HG03159 (cell line): Measurements from ENCODE around the gene SRGAP3.

Experiments used
- ATAC-seq: cut with Tn5 transposase; IDR thresholded peaks from one replicate; pipeline ENCODE4 v1.9.1; 2021; ENCODE audit warnings: mild to moderate bottlenecking, moderate library complexity; ENCODE audit not compliant: unreplicated experiment

The SRGAP3 gene

DNA sequence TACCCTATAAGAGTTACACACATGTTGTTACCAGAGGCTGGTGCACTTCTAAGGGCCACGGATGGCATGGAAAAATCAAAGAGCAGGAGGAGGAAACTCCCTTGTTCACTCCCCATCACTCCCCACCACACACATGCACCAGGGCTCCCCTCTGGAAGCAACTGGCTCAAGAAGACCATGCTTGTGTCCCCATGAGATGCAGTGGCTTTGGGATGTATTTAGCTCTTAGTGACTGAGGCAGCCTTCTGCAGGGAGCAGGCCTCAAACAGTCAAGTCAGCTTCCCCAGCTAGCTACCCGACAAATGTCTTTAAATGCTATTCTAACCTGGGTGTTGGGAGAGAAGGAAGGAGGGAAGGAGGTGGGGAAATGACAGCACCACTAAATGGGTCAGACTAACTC, 253.2 kb downstream of the SRGAP3 start:
- ATAC-seq = no peak

DNA sequence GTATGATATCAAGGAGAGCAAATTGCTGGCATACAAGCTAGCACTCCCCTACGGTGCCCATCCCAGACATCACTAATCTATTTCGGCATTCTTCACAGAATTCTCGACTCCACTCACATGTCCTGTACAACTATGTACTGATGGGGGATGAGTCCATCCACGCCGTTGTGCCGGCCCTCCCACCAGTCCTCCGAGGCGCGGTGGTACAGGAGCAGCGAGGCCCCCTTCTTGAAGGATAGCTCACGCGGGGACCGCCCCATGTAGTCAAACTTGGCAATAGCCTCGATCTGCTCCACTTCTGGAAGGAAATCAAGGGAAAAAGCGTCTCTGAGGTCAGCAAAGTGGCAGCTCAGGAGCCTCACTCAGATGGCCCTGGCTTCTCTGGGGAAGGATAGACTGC, 255.2 kb downstream of the SRGAP3 start:
- ATAC-seq = no peak

DNA sequence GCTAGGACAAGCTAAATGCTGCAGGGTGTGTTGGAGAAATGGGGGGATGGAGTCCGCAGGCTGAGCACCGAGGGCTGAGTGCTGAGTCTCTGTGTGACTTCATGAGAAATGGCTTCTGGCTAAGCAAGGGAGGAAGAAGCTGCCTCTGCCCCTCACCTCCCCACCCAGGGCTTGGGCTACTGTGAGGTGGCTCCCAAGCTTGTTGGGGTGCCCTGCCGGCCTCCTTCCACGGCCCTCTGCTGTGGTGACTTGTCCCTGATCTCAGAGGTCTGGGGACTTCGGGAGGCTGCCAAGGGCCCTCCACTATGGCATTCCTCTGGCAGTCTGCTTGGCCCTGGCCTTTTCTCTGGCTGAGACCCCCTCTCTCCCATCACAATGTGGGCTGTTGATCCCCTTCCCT, 256.1 kb downstream of the SRGAP3 start:
- ATAC-seq = no peak

DNA sequence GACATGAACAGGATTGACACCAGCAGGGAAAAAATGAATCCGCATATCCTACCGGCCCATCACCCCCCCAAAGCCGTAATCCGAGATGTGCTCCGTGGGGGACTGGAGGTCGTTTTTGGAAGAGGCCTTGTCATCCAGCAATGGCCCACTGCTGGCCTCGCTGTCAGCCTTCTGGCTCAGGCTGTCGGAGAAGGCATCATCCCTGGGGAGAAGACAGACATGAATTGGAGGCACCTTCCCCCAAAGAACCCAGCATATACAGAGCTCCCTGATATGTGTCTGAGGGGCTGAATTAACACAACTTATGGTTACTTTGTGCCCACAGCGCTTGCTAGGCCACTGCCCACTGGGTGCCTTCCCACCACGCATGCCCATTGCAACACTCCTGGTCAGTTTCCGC, 256.6 kb downstream of the SRGAP3 start:
- ATAC-seq = no peak

DNA sequence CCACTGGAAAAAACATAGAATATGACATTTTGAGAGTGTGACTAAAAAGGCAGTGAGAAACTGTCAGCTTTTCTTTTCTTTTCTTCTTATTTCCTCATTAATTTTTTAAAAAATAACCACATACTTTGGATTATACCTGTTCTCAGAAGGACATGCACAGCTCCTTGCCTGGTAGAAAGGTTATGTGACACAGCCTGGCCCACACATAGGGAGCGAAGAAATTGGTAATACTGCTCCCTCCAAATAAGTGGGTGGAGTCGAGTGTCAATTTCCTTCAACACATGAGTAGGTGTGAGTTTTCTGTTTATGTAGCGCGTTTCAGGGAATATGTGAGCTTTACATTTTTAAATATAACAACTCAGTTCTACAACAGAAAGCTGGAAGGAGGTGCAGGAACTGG, 257.2 kb downstream of the SRGAP3 start:
- no peak for ATAC-seq

DNA sequence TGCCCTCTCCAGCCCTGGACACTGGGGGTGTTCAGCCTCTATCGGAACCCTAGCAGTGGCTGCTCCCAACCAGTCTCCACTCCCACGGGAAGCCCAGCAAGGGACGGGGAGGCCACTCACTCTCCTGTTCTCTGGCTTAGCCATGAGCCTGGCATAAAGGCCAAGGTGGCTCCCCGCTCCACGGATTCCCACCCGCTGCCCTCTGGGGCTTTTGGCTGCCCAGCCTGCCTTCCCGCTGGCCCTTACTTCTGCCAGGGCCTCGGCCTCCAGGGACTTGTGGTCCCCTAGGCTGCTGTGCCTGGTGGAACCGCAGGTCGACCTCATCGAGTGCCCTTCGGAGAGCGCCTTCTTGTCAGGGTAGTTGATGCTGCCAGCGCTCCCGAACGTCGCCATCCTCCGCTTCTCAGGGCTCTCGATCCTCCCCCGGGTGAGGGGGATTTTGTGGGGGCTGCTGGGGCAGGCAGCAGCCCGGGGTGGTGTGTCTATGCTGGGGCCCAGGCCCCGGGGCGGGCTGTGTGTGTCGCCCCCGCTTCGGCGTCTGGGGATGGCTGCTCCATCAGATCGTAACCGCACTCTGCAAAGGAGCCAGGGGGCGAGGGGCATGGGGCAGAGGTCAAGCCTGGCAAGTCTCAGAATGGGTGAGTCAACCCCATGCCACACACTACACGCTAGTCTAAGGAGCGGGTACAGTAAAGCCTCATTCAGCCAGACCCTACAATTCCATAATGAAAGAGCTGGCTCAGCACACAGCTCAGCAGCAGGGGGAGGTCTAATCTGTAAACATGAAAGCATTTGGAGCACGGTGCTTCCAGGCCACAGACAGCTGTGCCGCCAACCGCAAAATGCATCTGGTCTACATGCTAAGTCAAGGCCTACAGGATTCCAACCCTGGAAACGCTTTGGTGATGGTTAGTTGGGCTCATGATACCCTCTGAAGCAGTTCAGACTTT, 258.9 kb downstream of the SRGAP3 start:
- no peak for ATAC-seq

DNA sequence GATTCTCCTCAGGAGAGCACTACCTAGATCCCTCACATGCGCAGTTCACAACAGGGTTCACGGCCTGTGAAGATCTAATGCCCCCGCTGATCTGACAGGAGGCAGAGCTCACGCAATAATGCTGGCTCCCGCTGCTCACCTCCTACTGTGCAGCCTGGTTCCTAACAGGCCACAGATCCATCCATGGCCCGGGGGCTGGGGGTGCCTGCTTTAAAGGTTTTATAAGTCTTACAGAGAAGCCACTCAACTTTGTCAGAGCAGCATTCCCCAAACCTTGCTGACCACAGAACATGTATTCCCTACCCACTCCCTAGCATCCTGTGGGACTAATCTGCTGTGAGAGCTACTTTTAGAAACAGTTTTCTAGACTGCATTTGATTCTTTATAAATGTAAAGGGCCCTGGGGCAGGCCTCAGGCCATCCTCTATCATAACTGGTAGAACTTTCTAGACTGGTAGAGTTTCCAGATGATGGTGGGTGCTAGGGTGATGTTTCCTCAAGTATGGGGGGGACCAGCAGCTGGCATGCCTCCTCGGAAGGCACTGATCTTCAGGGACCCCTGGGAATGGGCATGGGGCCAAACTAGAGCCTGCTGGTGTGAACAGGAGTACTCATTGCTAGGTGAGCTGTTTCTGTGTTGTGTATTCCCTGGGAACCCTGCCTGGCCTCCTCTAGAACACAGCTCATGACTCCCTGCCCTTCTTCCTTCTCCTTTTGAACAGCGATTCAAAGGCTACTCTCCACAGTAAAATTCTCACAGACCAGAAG, 260.5 kb downstream of the SRGAP3 start:
- no peak for ATAC-seq

DNA sequence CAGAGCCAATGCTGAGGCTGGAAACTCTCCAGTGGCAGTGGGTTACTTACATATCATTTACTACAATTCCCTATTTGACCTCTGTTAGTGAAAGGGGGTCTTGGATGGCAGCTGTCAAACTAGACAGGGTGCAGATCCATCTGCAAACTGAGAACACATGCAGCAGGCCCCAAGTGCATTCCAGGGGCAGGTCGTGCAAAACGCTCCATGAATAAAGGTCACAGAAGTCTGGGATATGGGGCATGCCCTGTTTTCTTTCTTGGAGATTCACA, 261.1 kb downstream of the SRGAP3 start:
- ATAC-seq = no peak

DNA sequence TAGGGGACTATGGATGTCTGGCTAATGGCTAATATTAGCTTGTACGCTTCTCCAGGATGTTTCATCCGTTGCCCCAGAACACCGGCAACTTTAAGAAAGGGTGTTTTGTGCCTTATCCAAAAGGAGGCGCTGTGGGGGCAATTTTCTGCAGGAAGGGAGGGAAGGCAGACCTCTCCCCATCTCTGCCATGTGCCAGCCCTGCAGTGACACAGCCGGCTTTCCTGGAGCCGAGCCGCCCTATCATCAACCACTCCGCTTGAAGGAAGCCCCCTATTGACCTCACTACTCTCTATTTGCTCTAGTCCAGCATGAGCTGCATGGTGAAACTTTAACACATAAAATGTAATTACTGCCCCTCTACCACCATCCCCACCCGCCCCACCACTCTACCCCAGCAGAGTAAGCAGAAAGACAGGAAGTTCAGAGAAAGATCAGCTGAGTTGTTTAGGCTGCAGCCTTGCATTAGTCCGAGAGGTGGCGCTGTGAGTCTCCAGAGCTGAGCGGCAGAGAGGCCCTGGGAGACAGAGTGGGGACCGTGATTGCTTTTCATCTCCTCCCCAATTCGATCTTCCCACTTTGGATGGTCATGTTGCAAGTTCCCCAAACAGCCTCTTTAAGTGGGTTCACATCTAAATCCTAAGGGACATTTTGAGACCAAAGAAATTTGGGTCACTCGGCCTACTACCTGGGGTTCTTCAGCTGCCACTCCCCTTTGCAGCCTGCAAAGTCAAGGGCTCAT, 261.6 kb downstream of the SRGAP3 start:
- ATAC-seq = peak; percentile 87

DNA sequence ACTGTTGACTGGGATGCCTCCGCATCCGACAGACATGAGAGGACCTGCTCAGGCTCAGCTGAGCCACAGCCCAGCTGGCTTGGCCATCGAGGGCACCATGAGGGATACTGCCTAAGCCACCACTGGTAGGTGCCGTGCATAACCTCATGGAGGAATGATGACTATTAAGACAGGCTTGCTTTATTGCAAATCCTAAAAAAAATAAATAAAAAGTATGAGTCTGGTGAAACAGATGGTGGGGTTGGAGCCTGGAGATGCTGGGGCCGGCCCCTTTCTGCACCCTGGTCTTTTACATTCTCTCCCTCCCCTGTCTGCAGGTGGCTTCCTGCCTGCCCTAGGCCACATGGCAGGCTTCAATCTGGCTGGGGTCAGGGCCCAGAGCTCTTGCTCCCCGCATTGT, 262.2 kb downstream of the SRGAP3 start:
- ATAC-seq = no peak

DNA sequence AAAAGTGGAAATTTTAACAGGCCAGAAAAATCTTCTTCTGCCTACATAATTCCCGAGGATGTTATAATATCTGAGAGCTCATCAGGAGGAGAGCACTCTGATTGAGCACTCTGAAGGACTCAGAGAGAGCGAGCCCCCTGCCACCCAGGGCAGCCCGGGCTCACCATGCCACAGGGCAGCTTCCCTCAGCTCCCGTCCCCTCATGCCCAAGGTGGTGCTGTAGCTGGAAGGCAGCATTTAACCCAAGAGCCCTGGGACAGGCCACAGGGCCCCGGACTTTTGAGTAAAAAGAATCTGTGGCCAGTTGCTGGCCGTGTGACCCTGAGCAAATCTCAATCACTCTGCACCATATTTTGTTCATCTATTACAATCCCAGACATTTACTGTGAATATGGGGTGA, 262.7 kb downstream of the SRGAP3 start:
- no peak for ATAC-seq

DNA sequence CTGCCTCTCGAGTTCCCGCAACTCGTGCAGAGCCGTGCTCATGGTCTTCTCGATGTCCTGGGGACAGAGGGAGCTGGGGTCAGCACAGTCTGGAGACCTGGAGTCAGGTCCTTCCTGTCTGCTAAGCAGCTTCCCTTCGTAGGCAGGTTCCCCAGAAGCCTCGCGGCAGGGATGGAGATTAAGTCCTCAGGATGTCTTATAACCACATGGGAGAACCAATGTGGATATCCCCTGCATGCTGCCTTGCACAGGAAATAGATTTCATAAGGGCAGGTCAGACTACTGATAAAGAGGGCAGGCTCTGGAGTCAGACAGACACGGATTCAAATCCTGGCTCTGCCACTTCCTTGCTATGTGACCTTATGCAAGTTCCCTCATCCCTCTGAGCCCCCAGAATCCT, 263.6 kb downstream of the SRGAP3 start:
- no peak for ATAC-seq

DNA sequence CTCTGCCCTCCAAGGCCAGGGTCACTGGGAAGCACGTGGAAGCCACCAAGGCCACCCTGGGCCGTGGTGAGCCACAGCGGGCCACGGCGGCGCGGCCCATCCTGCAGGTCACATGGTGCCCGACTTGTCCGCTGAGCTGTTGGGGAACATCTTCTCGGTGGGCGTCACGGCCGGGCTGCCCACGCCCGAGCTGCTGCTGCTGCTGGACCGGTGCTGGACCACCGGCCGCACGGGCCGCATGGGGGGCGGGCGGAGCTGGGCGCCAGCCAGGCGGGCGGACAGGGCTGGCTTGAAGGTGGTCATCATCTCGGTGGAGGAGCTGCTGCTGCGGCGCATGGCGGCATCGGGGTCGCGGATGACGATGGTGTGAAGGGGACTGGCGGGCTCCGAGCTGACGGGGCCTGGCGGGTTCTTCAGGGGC, 264.0 kb downstream of the SRGAP3 start:
- no peak for ATAC-seq

DNA sequence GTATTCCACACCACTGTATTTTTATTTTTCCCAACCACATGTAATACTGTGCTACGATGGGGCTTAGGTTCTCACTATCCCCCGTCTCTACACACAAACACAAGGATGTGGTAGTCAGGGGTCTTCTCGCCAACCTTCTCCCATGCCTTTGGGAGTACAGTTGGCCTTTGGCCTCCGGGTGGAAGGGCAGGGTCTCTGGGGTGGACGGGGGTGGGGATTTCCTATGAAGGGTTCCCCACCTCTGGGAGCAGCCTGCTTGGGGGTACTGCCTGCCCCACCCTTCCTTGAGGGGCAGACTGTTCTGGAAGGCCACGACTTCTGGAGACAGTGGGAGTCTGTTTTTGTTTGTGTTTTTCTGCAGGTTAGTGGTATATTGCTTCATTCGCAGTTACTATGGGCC, 264.9 kb downstream of the SRGAP3 start:
- no peak for ATAC-seq

DNA sequence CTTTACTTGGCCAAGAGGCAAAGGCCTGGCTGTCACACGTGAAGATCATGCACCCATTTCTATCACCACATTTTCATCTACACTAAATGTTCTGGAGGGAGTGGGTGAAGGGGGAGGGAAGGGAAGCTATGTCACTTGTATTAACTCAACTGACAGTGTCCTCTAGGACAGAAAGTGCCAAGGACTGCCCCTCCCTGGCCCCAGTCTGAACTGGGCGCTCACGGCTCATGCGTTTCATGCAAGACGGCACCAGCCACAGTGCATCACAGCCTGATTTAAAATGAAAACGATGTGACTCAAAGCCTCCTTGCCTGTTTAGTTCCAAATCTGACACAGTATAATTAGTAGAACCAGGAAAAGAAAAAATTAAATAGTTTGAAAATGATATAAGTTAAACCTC, 265.4 kb downstream of the SRGAP3 start:
- ATAC-seq = no peak

DNA sequence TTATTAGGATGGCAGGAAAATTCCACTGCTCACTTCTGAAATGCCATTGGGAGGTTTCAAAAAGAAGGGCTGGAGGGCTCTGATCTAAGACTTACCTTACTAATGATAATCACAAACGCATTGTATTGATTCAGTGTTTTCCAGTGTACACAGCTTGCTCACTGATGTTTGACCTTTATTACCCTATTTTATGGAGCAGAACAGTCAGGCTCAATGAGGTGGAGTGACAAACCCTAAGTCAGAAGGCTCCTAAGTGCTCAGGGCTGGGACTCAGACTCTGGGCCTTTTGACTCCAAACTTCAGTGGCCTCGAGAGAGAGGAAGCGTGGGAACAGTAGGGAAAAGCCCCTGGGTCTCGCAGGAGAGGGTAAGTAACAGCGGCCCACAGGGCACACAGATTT, 265.9 kb downstream of the SRGAP3 start:
- ATAC-seq = no peak

DNA sequence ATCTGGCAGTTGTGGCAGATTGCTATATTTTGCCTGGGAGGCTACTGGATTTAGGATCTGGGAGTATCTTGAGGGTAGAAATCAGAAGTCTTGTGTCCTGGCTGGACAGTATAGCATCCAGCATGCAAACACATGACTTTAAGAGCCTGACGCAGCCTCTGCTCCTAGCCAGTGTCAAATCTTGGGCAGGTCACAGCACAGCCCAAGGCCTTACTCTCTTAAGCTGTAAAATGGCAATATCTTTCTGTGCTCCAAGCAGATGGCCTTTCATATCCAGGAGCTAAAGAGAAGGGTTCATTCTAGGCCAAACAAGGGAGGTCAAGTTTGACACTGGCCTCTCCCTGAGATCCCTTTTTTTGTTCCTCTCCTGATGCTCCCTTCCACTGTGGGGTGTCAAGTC, 266.4 kb downstream of the SRGAP3 start:
- no peak for ATAC-seq

DNA sequence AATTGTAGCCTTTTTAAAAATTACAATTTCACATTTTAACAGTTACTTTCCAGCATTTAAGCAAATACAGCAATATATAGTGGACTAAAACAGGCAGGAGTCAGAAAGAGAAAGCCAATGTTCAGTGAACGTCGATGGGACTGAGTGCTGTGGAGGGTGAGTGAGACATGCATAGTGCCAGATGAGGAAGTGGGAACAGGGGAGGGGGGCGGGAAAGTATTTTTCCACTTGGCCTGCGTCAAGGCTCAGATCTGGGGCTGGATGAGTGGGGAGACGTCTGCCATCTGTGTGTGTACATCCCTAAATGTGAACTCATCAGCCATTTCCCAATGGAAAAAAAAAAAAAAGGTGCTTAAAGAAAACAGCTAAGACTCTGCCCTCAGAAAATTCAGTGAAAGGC, 266.9 kb downstream of the SRGAP3 start:
- no peak for ATAC-seq

DNA sequence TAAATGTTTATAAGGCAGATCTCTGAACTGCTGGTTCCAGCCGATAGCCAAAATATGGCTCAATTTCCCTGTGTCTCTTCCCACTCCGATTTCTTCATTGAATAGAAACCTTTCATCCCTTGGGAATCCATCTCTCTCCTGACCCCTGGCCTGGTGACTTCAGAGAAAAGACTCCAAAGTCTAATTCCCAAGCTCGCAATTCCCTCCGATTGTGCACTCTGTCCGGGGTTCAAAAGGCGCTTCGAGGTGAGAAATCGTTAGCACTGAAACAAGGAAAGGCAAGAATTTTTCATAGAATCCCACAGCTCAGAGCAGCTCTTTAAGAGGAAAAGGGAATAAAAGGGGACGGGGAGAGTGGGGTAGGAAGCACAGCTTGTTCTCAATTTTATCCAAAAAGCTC, 267.7 kb downstream of the SRGAP3 start:
- ATAC-seq = no peak

DNA sequence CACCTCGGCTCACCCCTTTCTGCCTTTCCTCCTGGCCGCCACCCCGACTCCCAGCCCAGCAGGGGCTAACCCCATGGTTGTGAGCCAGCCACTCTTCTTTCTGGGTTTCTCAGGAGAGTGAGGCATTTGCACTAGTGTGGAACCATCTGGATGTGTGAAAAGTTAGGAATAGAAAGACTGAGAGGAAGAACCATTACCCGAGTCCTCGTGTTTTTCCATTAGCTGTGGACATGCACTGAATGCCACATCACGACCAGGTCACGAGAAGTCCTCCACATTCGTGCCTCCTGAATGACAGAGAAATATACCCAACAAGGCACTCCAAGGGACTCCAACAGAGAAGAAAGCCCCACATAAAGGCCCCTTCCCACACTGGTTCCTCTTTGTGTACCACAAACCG, 268.1 kb downstream of the SRGAP3 start:
- no peak for ATAC-seq

DNA sequence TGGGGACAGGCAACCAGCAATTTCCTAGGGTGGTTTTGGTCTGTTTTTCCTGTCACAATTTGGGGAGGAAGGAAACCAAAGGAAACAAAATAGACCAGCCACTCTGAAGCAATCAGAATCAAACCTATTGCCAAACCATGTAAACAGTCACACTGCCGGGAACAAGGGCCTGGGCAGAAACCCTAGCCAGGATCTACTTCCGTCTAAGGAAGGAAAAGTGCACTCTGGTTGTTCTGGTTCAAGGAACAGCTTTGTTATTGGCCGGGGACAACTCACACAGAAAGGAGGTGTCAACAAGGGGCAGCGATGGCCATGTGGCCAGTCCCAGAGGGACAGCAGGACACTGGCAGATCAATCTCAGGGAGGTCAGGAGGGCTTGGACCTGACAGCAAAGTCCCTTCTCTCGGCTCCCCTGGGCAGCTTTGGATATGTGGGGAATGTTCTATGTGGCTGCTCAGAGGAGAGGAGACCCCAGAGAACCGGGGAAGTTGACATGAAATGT, 268.6 kb downstream of the SRGAP3 start:
- no peak for ATAC-seq

DNA sequence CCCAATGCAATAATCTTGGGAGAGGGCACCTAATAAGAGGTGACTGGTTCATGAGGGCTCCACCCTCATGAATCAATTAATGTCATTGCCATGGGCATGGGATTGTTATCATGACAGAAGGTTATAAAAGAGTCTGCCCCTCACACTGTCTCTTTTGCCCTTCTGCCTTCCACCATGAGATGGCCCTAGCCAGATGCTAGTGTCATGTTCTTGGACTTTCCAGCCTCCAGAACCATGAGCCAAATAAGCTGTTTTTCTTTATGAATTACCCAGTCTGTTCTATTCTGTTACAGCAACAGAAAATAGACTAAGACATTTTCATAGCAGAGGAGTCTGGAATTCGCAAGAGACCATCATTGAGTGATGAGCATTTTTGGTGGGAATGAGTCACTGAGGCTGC, 270.2 kb downstream of the SRGAP3 start:
- no peak for ATAC-seq
